Amniotic stem cell (primary cell): ENCODE results near the gene GAB2.
"Not testable (repeated sequence)": the region's sequence is repeated elsewhere in the genome, so short reads cannot be mapped to it uniquely, and the experiment has no call there.

Source experiments
- DNase-seq: peaks from one replicate; lab custom pipeline; 2025; lab: John Stamatoyannopoulos, UW

Gene GAB2

GRCh38 chr11:78313181-78313795, 104.3 kb downstream of the GAB2 start:
- DNase-seq = no peak

- no peak for DNase-seq
Observed at GRCh38 chr11:78312712-78313111, 104.9 kb downstream of the GAB2 start.

GRCh38 chr11:78311702-78312371, 105.8 kb downstream of the GAB2 start:
- DNase-seq = no peak

- no peak for DNase-seq
Observed at GRCh38 chr11:78310500-78310909, 107.1 kb downstream of the GAB2 start.

- DNase-seq = no peak
Observed at GRCh38 chr11:78304201-78304600, 113.4 kb downstream of the GAB2 start.

GRCh38 chr11:78300108-78300839, 117.3 kb downstream of the GAB2 start:
- no peak for DNase-seq

- no peak for DNase-seq
Observed at GRCh38 chr11:78299000-78299710, 118.5 kb downstream of the GAB2 start.

GRCh38 chr11:78298291-78298771, 119.3 kb downstream of the GAB2 start:
- DNase-seq = no peak

GRCh38 chr11:78295991-78296930, 121.4 kb downstream of the GAB2 start:
- no peak for DNase-seq

GRCh38 chr11:78295347-78295746, 122.3 kb downstream of the GAB2 start:
- DNase-seq = no peak

GRCh38 chr11:78294100-78294499, 123.5 kb downstream of the GAB2 start:
- DNase-seq = not testable (repeated sequence)

GRCh38 chr11:78293536-78293935, 124.1 kb downstream of the GAB2 start:
- no peak for DNase-seq

GRCh38 chr11:78292109-78292803, 125.4 kb downstream of the GAB2 start:
- no peak for DNase-seq

GRCh38 chr11:78291503-78292108, 126.0 kb downstream of the GAB2 start:
- DNase-seq = no peak

GRCh38 chr11:78290293-78291176, 127.1 kb downstream of the GAB2 start:
- DNase-seq = no peak

GRCh38 chr11:78289552-78290292, 127.9 kb downstream of the GAB2 start:
- no peak for DNase-seq

GRCh38 chr11:78284260-78284659, 133.4 kb downstream of the GAB2 start:
- DNase-seq = no peak

GRCh38 chr11:78282821-78283220, 134.8 kb downstream of the GAB2 start:
- no peak for DNase-seq
